GM18519 (cell line): Measurements from ENCODE around the gene HELZ.
"Not testable (repeated sequence)": the region's sequence is repeated elsewhere in the genome, so short reads cannot be mapped to it uniquely, and the experiment has no call there.

ENCODE experiments used
- ATAC-seq: cut with Tn5 transposase; IDR thresholded peaks from one replicate; pipeline ENCODE4 v1.9.1; 2021; ENCODE audit warnings: mild to moderate bottlenecking, moderate library complexity; ENCODE audit not compliant: unreplicated experiment, low FRiP score

Gene HELZ

GRCh38 chr17:67126983-67127382, 118.0 kb downstream of the HELZ start:
- ATAC-seq = no peak

GRCh38 chr17:67126543-67126942, 118.5 kb downstream of the HELZ start:
- not testable (repeated sequence) for ATAC-seq

GRCh38 chr17:67125924-67126323, 119.1 kb downstream of the HELZ start:
- ATAC-seq = no peak

- ATAC-seq = no peak
These were observed 119.6 kb downstream of the HELZ start for GRCh38 chr17:67125417-67125816.

- no peak for ATAC-seq
These were observed 120.4 kb downstream of the HELZ start for GRCh38 chr17:67124450-67125148.

GRCh38 chr17:67123699-67124098, 121.3 kb downstream of the HELZ start:
- no peak for ATAC-seq

- ATAC-seq = no peak
These were observed 123.6 kb downstream of the HELZ start for GRCh38 chr17:67121316-67121891.

GRCh38 chr17:67119102-67119501, 125.9 kb downstream of the HELZ start:
- ATAC-seq = no peak

GRCh38 chr17:67116045-67116575, 128.9 kb downstream of the HELZ start:
- no peak for ATAC-seq

GRCh38 chr17:67115401-67115800, 129.6 kb downstream of the HELZ start:
- ATAC-seq = no peak

GRCh38 chr17:67113486-67113885, 131.5 kb downstream of the HELZ start:
- no peak for ATAC-seq

- no peak for ATAC-seq
These were observed 133.2 kb downstream of the HELZ start for GRCh38 chr17:67111808-67112207.

- no peak for ATAC-seq
These were observed 133.7 kb downstream of the HELZ start for GRCh38 chr17:67111327-67111726.

- ATAC-seq = no peak
These were observed 134.4 kb downstream of the HELZ start for GRCh38 chr17:67110619-67111018.

GRCh38 chr17:67109111-67109510, 135.9 kb downstream of the HELZ start:
- ATAC-seq = no peak

- no peak for ATAC-seq
These were observed 136.9 kb downstream of the HELZ start for GRCh38 chr17:67107811-67108775.

GRCh38 chr17:67107171-67107570, 137.8 kb downstream of the HELZ start:
- ATAC-seq = no peak

- ATAC-seq = no peak
These were observed 139.8 kb downstream of the HELZ start for GRCh38 chr17:67105213-67105612.

- ATAC-seq = not testable (repeated sequence)
These were observed 140.4 kb downstream of the HELZ start for GRCh38 chr17:67104641-67105040.

- no peak for ATAC-seq
These were observed 147.0 kb downstream of the HELZ start for GRCh38 chr17:67098006-67098405.

GRCh38 chr17:67096609-67097008, 148.4 kb downstream of the HELZ start:
- ATAC-seq = no peak
